ENCODE measurements around the gene C4BPA.

DNA sequence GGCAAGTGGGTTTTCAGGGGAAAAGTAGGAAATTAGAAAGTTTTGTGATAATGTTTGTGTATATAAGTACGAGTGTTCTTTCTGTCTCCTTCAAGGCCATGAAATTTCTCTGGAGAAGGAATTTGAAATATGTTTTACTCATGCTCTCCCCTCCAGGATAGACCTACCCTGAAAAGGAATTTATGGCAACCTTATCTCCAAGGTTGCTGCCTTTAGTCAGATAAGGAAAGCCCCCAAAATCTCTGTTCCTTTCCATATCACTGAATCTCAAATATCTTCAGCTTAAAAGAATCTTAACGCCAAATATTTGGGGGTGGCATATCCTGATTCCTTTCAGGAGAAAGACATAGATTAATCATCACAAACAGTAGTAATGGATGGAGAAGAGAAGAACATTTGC, 15.9 kb upstream of the C4BPA start:
- TF ChIP-seq, protein P1, sequence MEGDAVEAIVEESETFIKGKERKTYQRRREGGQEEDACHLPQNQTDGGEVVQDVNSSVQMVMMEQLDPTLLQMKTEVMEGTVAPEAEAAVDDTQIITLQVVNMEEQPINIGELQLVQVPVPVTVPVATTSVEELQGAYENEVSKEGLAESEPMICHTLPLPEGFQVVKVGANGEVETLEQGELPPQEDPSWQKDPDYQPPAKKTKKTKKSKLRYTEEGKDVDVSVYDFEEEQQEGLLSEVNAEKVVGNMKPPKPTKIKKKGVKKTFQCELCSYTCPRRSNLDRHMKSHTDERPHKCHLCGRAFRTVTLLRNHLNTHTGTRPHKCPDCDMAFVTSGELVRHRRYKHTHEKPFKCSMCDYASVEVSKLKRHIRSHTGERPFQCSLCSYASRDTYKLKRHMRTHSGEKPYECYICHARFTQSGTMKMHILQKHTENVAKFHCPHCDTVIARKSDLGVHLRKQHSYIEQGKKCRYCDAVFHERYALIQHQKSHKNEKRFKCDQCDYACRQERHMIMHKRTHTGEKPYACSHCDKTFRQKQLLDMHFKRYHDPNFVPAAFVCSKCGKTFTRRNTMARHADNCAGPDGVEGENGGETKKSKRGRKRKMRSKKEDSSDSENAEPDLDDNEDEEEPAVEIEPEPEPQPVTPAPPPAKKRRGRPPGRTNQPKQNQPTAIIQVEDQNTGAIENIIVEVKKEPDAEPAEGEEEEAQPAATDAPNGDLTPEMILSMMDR (conservative IDR thresholded peaks at IDR 0.05 in 1 of 2, IDR thresholded peaks at IDR 0.05 in 1 of 2; ENCODE audit: extremely low read depth in 1 of 2, insufficient read depth in 1 of 2, low read depth in 1 of 2, low read length in 2 of 2): no peak
- TF ChIP-seq EZH2 (IDR thresholded peaks at IDR 0.05; ENCODE audit: borderline replicate concordance, low read length): no peak
